Measurements from ENCODE around the gene ANKRD9. TPM values are rescaled to one million over a fixed set of nuclear protein-coding genes. Genes with fewer than 3 reads are reported as not detected.

ANKRD9 gene
- total and polyA plus RNA-seq, 9 of the 15 experiments (the other 6 are each of a cell fraction or from before 2014, with no cell fraction given), result 0.04 to 32.9 (median 5.3) TPM

GRCh38 chr14:102513899-102514772 lies 4.6 kb upstream of the ANKRD9 start:
- no TSS peak for BruUV-seq (replicated peaks)

More at GRCh38 chr14:102513899-102514772, 4.6 kb upstream of the ANKRD9 start:
- Histone ChIP-seq H2AFZ (ENCODE audit: low read depth, low read length) (no peak overlapping the region), H3K27ac (ENCODE audit: extremely low read depth, low read depth, low read length) (no peak overlapping the region), H3K4me2 (ENCODE audit: insufficient read depth, low read length) (no peak overlapping the region), H3K9me3 (replicated peaks; ENCODE audit: control insufficient read depth, insufficient read depth, low read depth, low read length) (no peaks in the 10 kb centered on the region), H3K27me3 (ENCODE audit: control insufficient read depth in 2 of 2, insufficient read depth in 2 of 2, low read length in 2 of 2) (no peaks in the 10 kb centered on the region), H3K9ac (ENCODE audit: insufficient read depth in 1 of 2, low read depth in 2 of 2, low read length in 2 of 2) (peak overlapping the region in 1 of 2 experiments; percentile 45; a peak in 1 of 4 replicates), H3K4me3 (no peak overlapping the region), H3K79me2 (ENCODE audit: control insufficient read depth, insufficient read depth, low read length) (peaks cover 1% of the 10 kb centered on the region; the same call in 2 of the 3 replicates), H3K9me1 (ENCODE audit: control insufficient read depth, insufficient read depth, low read length) (no peaks in the 10 kb centered on the region), H3K36me3 (ENCODE audit: control insufficient read depth, insufficient read depth, low read length) (no peaks in the 10 kb centered on the region), H4K20me1 (replicated peaks; ENCODE audit: control insufficient read depth, insufficient read depth, low read length) (no peaks in the 10 kb centered on the region), H3K4me1 (replicated peaks in 1 of 2; ENCODE audit: control insufficient read depth in 2 of 2, insufficient read depth in 2 of 2, low read length in 2 of 2) (peaks cover 8 to 45% of the 10 kb centered on the region in 2 experiments; a peak in 4 of 5 replicates)
- WGBS (ENCODE audit: insufficient coverage, low coverage, missing lambda C conversion rate), result 53% methylated on average over 13 of the region's 21 CpGs
- FAIRE-seq, result no peak
- TF ChIP-seq PYGO2 (tag; IDR thresholded peaks at IDR 0.05) (no peak), KLF1 (tag; IDR thresholded peaks at IDR 0.05) (no peak), ZNF316 (IDR thresholded peaks at IDR 0.05) (peak; percentile 56), CTCFL (IDR thresholded peaks at IDR 0.05; ENCODE audit: borderline replicate concordance, insufficient read depth, low read depth, low read length, poor library complexity, severe bottlenecking) (no peak), SRSF3 (IDR thresholded peaks at IDR 0.05; ENCODE audit: insufficient read depth, low read length) (no peak), HCFC1 (IDR thresholded peaks at IDR 0.05; ENCODE audit: low read depth, low read length) (no peak), C11orf30 (IDR thresholded peaks at IDR 0.05; ENCODE audit: low read depth) (peak; percentile 34), PREB (CRISPR knock-in tag; IDR thresholded peaks at IDR 0.05) (no peak)
- TF ChIP-seq, protein P1, sequence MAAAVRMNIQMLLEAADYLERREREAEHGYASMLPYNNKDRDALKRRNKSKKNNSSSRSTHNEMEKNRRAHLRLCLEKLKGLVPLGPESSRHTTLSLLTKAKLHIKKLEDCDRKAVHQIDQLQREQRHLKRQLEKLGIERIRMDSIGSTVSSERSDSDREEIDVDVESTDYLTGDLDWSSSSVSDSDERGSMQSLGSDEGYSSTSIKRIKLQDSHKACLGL (CRISPR knock-in tag; IDR thresholded peaks at IDR 0.05; ENCODE audit: borderline replicate concordance, poor library complexity, severe bottlenecking), result no peak
- DNase-seq (ENCODE audit: extremely low read depth in 1 of 4, low spot score in 3 of 4), result no peak
- intact Hi-C loops (cut with micrococcal nuclease), result no loop called here
- ChIA-PET POLR2A (interaction anchor here (0.6 kb wide), 1 partner anchor 701 kb away, joined by 5 read pairs; no protein-coding TSS in a partner anchor), CTCF (ENCODE audit: low intra/inter-chr PET ratio) (no interaction called here)
- in situ Hi-C loops (cut with MboI), result loop anchor here (10.0 to 25.0 kb wide), 2 partner anchors 189 to 398 kb away; partner anchors contain the start of gene AMN
- ATAC-seq, result no peak
